Measurements from ENCODE around the gene B4GAT1.

Gene B4GAT1

DNA sequence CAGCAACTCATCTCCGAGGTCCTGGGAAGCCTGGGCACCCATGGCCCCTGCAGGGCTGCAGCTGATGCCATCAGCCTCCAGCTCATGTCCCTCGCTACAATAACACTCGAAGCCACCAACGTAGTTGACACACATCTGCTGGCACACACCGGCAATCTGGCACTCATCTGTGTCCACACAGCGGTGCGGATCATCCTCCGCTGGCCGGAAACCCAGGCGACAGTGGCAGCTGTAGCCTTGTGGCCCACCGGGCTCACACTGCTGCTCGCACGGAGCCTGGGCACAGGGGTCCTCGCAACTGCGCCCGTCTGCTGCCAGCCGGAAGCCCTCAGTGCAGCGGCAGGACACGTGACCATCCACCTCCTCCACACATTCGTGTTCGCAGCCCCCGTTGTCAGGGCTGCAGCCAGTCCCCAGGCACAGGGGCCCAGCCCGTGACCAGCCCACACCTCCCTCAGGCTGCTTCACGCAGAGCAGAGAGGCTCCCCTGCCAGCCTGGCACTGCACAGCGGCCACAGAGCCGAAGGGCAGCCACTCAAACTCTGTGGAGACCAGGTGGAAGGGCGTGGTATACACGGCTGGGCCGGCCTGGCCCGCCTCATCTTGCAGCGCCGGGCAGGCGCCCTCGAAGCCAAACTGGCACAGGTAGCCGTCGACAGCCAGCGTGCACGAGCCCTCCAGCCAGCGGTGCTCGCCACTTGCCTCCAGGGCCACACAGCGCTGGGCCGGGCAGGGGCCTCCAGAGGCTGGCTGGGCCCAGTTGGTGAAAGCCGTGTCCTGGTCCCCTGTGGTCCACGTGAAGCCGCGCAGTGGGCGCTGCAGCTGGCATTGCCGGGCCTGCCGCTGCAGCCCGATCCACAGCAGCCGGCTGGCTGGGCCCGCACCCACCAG is 31.3 kb downstream of the B4GAT1 start:
- peak overlapping the region; percentile 15; the same call in 1 of the 2 replicates for H3K27ac ChIP-seq

DNA sequence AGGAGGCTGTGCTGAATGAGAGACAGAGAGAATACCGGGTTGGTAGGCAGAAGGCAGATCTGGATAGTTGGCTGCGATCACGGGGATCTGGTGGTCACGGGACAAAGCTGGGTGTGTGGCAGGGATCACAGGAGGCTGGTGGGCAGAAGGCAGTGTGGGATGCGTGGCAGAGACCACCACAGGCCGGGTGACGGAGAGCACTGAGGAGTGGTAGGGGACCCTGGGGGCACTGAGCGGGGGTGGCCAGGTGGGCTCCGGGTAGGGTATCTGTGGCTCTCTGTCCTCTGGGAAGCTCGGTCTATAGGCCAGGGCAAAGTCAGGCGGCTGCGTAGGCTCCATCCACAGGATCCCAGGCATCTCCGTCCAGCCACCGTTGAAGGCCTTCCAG is 31.9 kb downstream of the B4GAT1 start:
- TF ChIP-seq, protein P1, sequence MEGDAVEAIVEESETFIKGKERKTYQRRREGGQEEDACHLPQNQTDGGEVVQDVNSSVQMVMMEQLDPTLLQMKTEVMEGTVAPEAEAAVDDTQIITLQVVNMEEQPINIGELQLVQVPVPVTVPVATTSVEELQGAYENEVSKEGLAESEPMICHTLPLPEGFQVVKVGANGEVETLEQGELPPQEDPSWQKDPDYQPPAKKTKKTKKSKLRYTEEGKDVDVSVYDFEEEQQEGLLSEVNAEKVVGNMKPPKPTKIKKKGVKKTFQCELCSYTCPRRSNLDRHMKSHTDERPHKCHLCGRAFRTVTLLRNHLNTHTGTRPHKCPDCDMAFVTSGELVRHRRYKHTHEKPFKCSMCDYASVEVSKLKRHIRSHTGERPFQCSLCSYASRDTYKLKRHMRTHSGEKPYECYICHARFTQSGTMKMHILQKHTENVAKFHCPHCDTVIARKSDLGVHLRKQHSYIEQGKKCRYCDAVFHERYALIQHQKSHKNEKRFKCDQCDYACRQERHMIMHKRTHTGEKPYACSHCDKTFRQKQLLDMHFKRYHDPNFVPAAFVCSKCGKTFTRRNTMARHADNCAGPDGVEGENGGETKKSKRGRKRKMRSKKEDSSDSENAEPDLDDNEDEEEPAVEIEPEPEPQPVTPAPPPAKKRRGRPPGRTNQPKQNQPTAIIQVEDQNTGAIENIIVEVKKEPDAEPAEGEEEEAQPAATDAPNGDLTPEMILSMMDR (IDR thresholded peaks at IDR 0.05): no peak
- no peak for TF ChIP-seq ZFX (IDR thresholded peaks at IDR 0.05; ENCODE audit: borderline replicate concordance)

More for the DNA sequence above, 31.3 kb downstream of the B4GAT1 start:
- TF ChIP-seq ZFX (IDR thresholded peaks at IDR 0.05; ENCODE audit: borderline replicate concordance): no peak
- TF ChIP-seq, protein P1 (IDR thresholded peaks at IDR 0.05): no peak

DNA sequence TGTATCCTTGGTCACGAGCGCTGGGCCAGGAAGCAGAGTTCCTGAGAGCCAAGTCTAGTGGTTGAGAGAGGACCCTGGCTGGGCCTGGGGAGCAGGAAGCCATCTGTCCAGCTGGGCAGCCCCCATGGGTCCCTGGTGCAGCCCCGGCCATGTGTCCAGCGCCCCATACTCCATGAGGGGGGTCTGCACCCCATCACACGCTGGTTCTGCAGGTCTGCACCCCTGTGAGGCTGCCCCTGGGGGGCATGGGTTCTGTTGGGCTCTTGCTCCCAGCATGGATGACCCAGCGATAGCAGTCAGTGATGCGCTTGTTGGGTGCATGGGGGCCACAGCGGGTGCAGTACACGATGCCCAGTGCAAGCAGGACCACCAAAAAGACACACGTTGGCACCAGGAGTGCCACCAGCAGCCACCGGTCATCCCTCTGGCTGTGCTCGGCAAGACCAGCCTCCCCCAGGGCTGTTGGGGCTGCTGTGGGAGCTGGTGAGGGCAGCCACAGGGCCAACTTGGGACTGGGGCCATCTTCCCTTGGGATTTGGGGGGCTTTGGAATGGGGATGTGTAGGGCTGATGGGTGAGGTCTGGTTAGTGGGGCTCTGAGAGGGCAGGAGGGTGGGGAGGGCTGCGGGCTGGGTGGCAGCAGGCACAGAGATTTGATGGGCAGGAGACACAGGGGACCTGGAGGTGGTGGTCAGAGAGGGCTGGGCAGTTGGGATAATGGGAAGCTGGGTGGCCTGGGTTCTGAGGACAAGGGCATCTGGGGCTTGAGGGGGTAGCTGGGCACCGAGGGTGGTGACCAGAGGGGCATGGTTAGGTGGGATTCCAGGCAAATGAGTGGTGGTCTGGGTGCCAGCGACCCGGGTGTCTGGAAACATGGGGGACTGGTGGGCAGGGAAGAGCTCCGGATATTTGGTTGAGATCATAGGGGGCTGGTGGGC is 32.6 kb downstream of the B4GAT1 start:
- no peak overlapping the region for H3K27ac ChIP-seq
- TF ChIP-seq ZFX (IDR thresholded peaks at IDR 0.05; ENCODE audit: borderline replicate concordance): no peak
- TF ChIP-seq, protein P1 (IDR thresholded peaks at IDR 0.05): no peak

More for the DNA sequence above, 31.9 kb downstream of the B4GAT1 start:
- H3K27ac ChIP-seq: no peak overlapping the region

DNA sequence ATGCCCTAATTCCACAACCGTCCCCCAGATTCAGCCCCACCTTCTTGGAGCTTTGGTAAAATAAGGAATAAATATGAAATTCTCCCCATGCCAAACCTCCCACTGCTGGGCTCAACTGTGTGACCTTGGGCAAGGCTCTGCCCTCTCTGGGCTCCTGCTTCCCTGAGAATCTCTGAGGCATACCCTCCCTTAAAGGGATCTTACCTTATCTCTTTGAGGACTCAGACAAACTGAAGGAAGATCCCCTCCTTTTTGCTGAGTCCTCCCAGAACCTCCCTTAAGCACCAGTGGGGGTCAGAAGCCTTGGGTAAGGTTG is 33.3 kb downstream of the B4GAT1 start:
- no peak overlapping the region for H3K27ac ChIP-seq
- TF ChIP-seq ZFX (IDR thresholded peaks at IDR 0.05; ENCODE audit: borderline replicate concordance): no peak
- TF ChIP-seq, protein P1 (IDR thresholded peaks at IDR 0.05): no peak

DNA sequence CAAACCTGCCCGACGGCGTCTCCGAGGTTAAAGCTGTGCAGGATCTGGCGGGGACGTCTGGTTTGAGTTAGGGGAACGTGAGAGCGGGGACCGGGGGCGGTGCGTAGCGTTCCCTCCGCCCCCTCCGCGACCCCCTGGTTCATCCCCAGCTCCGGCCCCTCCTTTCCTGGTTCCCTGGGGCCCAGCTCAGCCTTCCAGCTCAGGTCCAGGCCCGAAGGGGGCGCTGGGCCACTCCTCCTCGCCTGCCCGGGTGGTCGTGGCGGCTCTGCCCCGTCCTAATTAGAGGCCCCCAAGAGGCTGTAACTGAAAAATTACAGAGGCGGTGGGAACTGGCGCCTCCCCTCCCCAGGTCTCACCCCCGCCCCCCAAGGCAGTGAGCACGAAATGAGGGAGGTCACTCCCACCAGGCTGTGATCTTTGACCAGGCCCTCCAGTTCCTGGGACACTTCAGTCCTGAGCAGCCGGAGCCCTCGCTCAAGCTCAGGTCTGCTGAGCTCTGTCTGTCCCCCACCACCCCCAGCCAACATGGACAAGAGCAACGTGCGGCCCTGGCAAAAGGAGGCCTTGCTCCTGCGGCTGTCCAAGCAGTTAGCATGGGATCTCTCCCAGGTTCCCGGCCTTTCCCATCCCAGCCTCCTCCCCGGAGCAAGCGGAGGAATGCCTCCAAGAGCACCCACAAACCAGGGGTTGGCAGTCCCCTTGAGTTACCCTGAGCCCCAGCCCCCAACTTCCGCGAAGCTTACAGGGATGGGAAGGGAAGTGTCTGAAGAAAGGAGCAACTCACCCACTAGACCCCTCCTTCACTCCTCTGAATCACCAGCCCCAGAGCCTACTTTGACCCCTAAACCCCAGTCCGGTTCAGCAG is 33.9 kb downstream of the B4GAT1 start:
- peak overlapping the region; percentile 67 for H3K27ac ChIP-seq

More for the DNA sequence above, 33.9 kb downstream of the B4GAT1 start:
- TF ChIP-seq ZFX (IDR thresholded peaks at IDR 0.05; ENCODE audit: borderline replicate concordance): no peak
- TF ChIP-seq, protein P1 (IDR thresholded peaks at IDR 0.05): no peak; the same call in 1 of the 2 replicates
